NCI-H2107 (cell line): ENCODE data around the gene MRPL48.

ENCODE experiments used
- DNase-seq: peaks from one replicate; lab custom pipeline; 2025; lab: John Stamatoyannopoulos, UW

MRPL48 gene

DNA sequence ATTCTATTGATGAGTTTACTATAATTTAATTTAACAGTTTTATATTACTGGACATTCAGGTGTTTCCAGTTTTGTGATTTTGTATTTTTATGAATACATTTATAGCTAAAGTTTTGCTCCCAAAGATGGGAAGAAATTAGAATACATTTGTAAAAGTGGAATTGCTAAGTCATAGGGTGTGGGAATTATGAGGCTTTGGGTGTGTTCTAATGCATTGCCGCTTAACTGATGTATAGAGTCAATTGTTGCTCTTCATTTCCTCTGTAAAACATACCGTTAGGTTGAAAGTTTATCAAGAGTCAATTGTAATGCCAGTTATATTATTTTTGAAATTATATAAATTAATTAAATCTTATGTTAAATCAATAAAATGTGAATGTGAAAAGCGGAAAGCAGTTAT is 105.4 kb downstream of the MRPL48 start:
- DNase-seq, result no peak

GRCh38 chr11:73894725-73895335 is 107.2 kb downstream of the MRPL48 start:
- DNase-seq, result no peak

- no peak for DNase-seq
These were observed 114.6 kb downstream of the MRPL48 start for GRCh38 chr11:73902303-73902702.

DNA sequence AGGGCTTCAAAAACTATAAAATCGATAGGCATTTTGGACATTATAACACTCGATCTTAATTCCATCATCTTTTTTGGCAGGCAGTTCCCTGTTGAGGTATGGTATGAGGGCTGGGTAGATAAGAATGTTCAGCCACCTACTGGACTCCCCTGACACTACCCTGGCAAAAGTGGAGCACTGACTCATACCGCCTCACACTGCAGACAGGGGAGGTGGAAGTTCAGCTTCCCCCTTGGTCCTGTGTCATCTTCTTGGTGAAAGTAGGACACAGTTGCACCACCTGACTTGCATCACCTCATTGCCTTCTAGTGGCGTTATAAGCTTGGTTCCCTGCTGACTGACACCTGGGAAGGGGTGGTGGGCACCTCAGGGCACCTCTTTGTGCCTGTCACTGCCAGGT is 119.5 kb downstream of the MRPL48 start:
- DNase-seq, result no peak

DNA sequence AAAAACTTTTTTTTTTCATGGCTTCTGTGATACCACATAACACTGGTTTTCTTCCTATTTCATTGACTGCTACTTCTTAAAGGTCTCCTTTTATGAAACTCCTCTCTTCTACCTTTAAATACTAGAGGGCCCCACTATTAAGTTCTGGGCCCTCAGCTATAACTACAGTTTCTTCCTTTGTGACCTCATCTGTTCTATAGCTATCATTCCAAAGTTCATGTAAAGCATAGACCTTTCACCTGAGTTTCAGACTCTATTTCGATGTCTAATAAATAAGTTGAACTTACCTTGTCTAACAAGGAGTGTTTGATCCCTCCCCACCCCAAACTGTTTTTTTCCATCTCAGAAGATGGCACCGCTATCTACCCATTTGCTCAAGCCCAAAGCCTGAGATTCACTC is 124.4 kb downstream of the MRPL48 start:
- no peak for DNase-seq

DNA sequence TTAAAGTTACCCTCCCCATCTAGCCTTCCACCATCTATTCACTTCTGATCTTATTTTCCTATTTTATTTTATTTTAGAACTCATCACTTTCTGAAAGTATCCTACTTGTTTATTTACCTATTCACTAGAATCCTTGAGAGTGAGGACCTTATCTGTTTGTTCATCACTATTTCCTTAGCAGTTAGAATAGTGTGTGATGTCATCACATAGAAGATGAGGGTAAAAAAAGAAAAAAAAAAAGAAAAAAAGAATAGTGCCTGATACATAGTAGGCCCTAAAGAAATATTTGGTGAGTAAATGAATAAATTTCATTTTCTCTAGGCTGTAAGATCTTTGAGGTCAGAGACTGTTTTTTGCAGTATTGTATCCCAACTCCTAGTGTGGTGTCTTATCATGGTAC is 125.8 kb downstream of the MRPL48 start:
- DNase-seq, result no peak

DNA sequence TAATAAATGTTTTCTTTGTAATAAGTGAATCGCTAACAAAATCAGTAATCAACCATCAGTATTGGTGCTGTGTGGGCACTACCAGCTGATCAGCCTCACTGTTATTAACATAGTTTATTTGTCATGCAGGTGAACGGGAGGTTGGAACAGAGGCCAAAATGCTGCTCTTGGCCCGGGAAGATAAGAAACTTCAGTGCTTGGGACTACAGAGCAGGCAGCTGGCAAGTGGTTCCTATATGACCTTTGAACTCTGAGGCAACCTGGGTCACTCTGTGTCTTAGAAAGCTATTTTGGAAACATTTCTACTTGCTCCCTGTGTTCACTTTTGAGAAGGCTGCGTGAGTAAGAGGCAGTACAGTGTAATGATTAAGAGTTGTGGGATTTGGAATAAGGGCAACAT is 126.6 kb downstream of the MRPL48 start:
- no peak for DNase-seq
